GM12891 (cell line): ENCODE measurements around the gene IMPA2.

Experiments
- POLR2A ChIP-seq: IDR thresholded peaks from 2 replicates; pipeline ENCODE4 v1.6.1; 2011; ENCODE audit warnings: low read depth, low read length, control low read depth
- SPI1 ChIP-seq: IDR thresholded peaks from 2 replicates; pipeline ENCODE4 v1.6.1; 2011; ENCODE audit warnings: low read depth, low read length, control low read depth
- TAF1 ChIP-seq: IDR thresholded peaks from 2 replicates; pipeline ENCODE4 v1.6.1; 2011; ENCODE audit warnings: low read depth, low read length, control low read depth

- TF ChIP-seq SPI1 (no peak), POLR2A (no peak), TAF1 (no peak)
Observed at GRCh38 chr18:12079491-12080237, 98.4 kb downstream of the IMPA2 start.
